PC-3 (cell line): ENCODE data around the gene SRGAP3. TPM values are rescaled to one million over a fixed set of nuclear protein-coding genes. Genes with fewer than 3 reads are reported as not detected.

Experiments
- ATAC-seq: fragments of 200-7000 bp; cut with Tn5 transposase; 2 replicates; pipeline ENCODE4 v1.9.1; 2020; ENCODE audit warnings: mild to moderate bottlenecking, moderate library complexity
- BruUV-seq: library from RNA; stranded (reverse); fragments of 400-500 nt; replicated peaks from 2 replicates; lab custom pipeline; 2021; lab: Mats Ljungman, UMichigan
- CTCF ChIA-PET: fragments of 300-600 bp; sonication (Branson Sonifier 250); formaldehyde crosslinking; loops from one replicate; lab custom pipeline; 2022; ENCODE audit warnings: antibody characterized with exemption; lab: Charles Lee
- POLR2A ChIA-PET: fragments of 300-600 bp; sonication (Branson Sonifier 250); formaldehyde crosslinking; loops from one replicate; lab custom pipeline; 2022; ENCODE audit warnings: antibody characterized with exemption; ENCODE audit not compliant: unreplicated experiment; lab: Charles Lee
- DNase-seq: peaks from one replicate; pipeline ENCODE4 v3.0.0-alpha.2; 2015
- H2AFZ ChIP-seq: fragments of 300-600 bp; sonication (generic); 2 replicates; pipeline ENCODE4 v1.6.0; 2016; ENCODE audit warnings: antibody characterized with exemption, low read length
- H3F3A ChIP-seq: fragments of 300-600 bp; sonication (generic); one replicate; pipeline ENCODE4 v1.6.0; 2017; ENCODE audit warnings: antibody characterized with exemption, low read length, control low read depth, mild to moderate bottlenecking; ENCODE audit not compliant: unreplicated experiment
- H3K27ac ChIP-seq: fragments of 300-600 bp; sonication (generic); 2 replicates; pipeline ENCODE4 v1.5.1; 2016; ENCODE audit warnings: mild to moderate bottlenecking, low read length
- H3K27me3 ChIP-seq: fragments of 300-600 bp; sonication (generic); 2 replicates; pipeline ENCODE4 v1.6.1; 2016; ENCODE audit warnings: low read length, mixed read lengths
- H3K36me3 ChIP-seq: fragments of 300-600 bp; sonication (generic); 2 replicates; pipeline ENCODE4 v1.6.1; 2016; ENCODE audit warnings: low read depth, mixed run types, low read length, mixed read lengths
- H3K4me1 ChIP-seq: fragments of 300-600 bp; sonication (generic); 2 replicates; pipeline ENCODE4 v1.5.1; 2016; ENCODE audit warnings: low read length; ENCODE audit not compliant: insufficient read depth
- H3K4me2 ChIP-seq: fragments of 300-600 bp; sonication (generic); 2 replicates; pipeline ENCODE4 v1.6.0; 2016; ENCODE audit warnings: low read length
- H3K4me3 ChIP-seq: fragments of 300-600 bp; sonication (generic); 2 replicates; pipeline ENCODE4 v1.5.1; 2016; ENCODE audit warnings: mild to moderate bottlenecking, low read length, mixed read lengths
- H3K79me2 ChIP-seq: fragments of 300-600 bp; sonication (generic); 2 replicates; pipeline ENCODE4 v1.6.1; 2017; ENCODE audit warnings: low read length, mixed read lengths
- H3K9ac ChIP-seq: fragments of 300-600 bp; sonication (generic); 2 replicates; pipeline ENCODE4 v1.6.0; 2016; ENCODE audit warnings: mild to moderate bottlenecking, low read length
- H3K9me2 ChIP-seq: fragments of 300-600 bp; sonication (generic); replicated peaks from 2 replicates; pipeline ENCODE4 v1.6.1; 2016; ENCODE audit warnings: mixed run types, low read length, mixed read lengths
- H3K9me3 ChIP-seq: fragments of 300-600 bp; sonication (generic); 2 replicates; pipeline ENCODE4 v1.6.1; 2016; ENCODE audit warnings: low read length, mixed read lengths
- H4K20me1 ChIP-seq: fragments of 300-600 bp; sonication (generic); 2 replicates; pipeline ENCODE4 v1.6.1; 2016; ENCODE audit warnings: low read length, mixed read lengths
- EZH2 ChIP-seq: fragments of 300-600 bp; sonication (generic); IDR thresholded peaks from one replicate; pipeline ENCODE4 v1.6.1; 2017; ENCODE audit warnings: antibody characterized with exemption, mild to moderate bottlenecking, low read length; ENCODE audit not compliant: unreplicated experiment
- EZH2phosphoT487 ChIP-seq: fragments of 300-600 bp; sonication (generic); IDR thresholded peaks from 2 replicates; pipeline ENCODE4 v1.6.1; 2018; ENCODE audit warnings: mild to moderate bottlenecking, antibody characterized with exemption, low read length, borderline replicate concordance
- intact Hi-C: fragments of 100-400 bp; cut with micrococcal nuclease; formaldehyde crosslinking; loops from 2 replicates; pipeline ENCODE4 v1.9.0; 2023
- total RNA-seq: library from RNA; depleted of rRNA; stranded (reverse); fragments of >200 nt; gene quantifications from 2 replicates; pipeline ENCODE4 v1.2.3, GENCODE V29; 2014
- TF ChIP-seq, protein P1 (sequence below): fragments of 300-600 bp; sonication (generic); conservative IDR thresholded peaks from 2 replicates; pipeline ENCODE4 v1.5.1; 2017; ENCODE audit warnings: antibody characterized with exemption, low read depth, mild to moderate bottlenecking, low read length

SRGAP3 gene
- total RNA-seq, 1 experiment from 2014 or later, result 7.5 TPM

DNA sequence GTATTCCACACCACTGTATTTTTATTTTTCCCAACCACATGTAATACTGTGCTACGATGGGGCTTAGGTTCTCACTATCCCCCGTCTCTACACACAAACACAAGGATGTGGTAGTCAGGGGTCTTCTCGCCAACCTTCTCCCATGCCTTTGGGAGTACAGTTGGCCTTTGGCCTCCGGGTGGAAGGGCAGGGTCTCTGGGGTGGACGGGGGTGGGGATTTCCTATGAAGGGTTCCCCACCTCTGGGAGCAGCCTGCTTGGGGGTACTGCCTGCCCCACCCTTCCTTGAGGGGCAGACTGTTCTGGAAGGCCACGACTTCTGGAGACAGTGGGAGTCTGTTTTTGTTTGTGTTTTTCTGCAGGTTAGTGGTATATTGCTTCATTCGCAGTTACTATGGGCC lies 264.9 kb downstream of the SRGAP3 start:
- no peak overlapping the region for H3K27ac ChIP-seq
- BruUV-seq, result no TSS peak
- H3K27me3 ChIP-seq, result peaks cover 3% of the 10 kb centered on the region; the same call in 1 of the 2 replicates
- H3K9me2 ChIP-seq, result no peaks in the 10 kb centered on the region
- no peak overlapping the region for H3K4me3 ChIP-seq
- ChIA-PET POLR2A (no interaction called here), CTCF (no interaction called here)
- no peaks in the 10 kb centered on the region for H3K36me3 ChIP-seq
- no peaks in the 10 kb centered on the region for H3K79me2 ChIP-seq
- H4K20me1 ChIP-seq, result no peaks in the 10 kb centered on the region
- no peaks in the 10 kb centered on the region for H3K9me3 ChIP-seq
- no peak overlapping the region for H3K9ac ChIP-seq
- no peak overlapping the region for H2AFZ ChIP-seq
- H3F3A ChIP-seq, result no peaks in the 10 kb centered on the region
- no peaks in the 10 kb centered on the region for H3K4me1 ChIP-seq
- TF ChIP-seq, protein P1, sequence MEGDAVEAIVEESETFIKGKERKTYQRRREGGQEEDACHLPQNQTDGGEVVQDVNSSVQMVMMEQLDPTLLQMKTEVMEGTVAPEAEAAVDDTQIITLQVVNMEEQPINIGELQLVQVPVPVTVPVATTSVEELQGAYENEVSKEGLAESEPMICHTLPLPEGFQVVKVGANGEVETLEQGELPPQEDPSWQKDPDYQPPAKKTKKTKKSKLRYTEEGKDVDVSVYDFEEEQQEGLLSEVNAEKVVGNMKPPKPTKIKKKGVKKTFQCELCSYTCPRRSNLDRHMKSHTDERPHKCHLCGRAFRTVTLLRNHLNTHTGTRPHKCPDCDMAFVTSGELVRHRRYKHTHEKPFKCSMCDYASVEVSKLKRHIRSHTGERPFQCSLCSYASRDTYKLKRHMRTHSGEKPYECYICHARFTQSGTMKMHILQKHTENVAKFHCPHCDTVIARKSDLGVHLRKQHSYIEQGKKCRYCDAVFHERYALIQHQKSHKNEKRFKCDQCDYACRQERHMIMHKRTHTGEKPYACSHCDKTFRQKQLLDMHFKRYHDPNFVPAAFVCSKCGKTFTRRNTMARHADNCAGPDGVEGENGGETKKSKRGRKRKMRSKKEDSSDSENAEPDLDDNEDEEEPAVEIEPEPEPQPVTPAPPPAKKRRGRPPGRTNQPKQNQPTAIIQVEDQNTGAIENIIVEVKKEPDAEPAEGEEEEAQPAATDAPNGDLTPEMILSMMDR, result no peak
- no peak for TF ChIP-seq EZH2phosphoT487
- no peak for TF ChIP-seq EZH2
- ATAC-seq, result no peak
- DNase-seq, result no peak
- intact Hi-C loops, result no loop called here
- no peak overlapping the region for H3K4me2 ChIP-seq

DNA sequence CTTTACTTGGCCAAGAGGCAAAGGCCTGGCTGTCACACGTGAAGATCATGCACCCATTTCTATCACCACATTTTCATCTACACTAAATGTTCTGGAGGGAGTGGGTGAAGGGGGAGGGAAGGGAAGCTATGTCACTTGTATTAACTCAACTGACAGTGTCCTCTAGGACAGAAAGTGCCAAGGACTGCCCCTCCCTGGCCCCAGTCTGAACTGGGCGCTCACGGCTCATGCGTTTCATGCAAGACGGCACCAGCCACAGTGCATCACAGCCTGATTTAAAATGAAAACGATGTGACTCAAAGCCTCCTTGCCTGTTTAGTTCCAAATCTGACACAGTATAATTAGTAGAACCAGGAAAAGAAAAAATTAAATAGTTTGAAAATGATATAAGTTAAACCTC lies 265.4 kb downstream of the SRGAP3 start:
- no TSS peak for BruUV-seq
- intact Hi-C loops, result no loop called here
- TF ChIP-seq EZH2phosphoT487, result no peak
- TF ChIP-seq, protein P1, result no peak
- no peak for TF ChIP-seq EZH2
- Histone ChIP-seq H3K9ac (no peak overlapping the region), H3K27ac (no peak overlapping the region), H3K4me1 (no peaks in the 10 kb centered on the region), H3K4me3 (no peak overlapping the region), H3K4me2 (no peak overlapping the region), H4K20me1 (no peaks in the 10 kb centered on the region), H3K27me3 (peaks cover 3% of the 10 kb centered on the region; the same call in 1 of the 2 replicates), H3K36me3 (no peaks in the 10 kb centered on the region), H3K79me2 (no peaks in the 10 kb centered on the region), H3F3A (no peaks in the 10 kb centered on the region), H3K9me2 (no peaks in the 10 kb centered on the region), H3K9me3 (no peaks in the 10 kb centered on the region), H2AFZ (no peak overlapping the region)
- ChIA-PET CTCF (no interaction called here), POLR2A (no interaction called here)
- no peak for DNase-seq
- ATAC-seq, result no peak

DNA sequence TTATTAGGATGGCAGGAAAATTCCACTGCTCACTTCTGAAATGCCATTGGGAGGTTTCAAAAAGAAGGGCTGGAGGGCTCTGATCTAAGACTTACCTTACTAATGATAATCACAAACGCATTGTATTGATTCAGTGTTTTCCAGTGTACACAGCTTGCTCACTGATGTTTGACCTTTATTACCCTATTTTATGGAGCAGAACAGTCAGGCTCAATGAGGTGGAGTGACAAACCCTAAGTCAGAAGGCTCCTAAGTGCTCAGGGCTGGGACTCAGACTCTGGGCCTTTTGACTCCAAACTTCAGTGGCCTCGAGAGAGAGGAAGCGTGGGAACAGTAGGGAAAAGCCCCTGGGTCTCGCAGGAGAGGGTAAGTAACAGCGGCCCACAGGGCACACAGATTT lies 265.9 kb downstream of the SRGAP3 start:
- intact Hi-C loops, result no loop called here
- TSS peak; percentile 11 for BruUV-seq
- Histone ChIP-seq H3K9me2 (no peaks in the 10 kb centered on the region), H3K9me3 (no peaks in the 10 kb centered on the region), H3K9ac (no peak overlapping the region), H3K27ac (no peak overlapping the region), H3K4me3 (no peak overlapping the region), H4K20me1 (no peaks in the 10 kb centered on the region), H3K4me1 (no peaks in the 10 kb centered on the region), H3F3A (no peaks in the 10 kb centered on the region), H3K27me3 (peaks cover 3% of the 10 kb centered on the region; the same call in 1 of the 2 replicates), H3K36me3 (no peaks in the 10 kb centered on the region), H3K4me2 (no peak overlapping the region), H2AFZ (no peak overlapping the region), H3K79me2 (no peaks in the 10 kb centered on the region)
- ChIA-PET POLR2A (no interaction called here), CTCF (no interaction called here)
- ATAC-seq (no peak), DNase-seq (peak; percentile 12)
- TF ChIP-seq EZH2, result no peak
